IPS-18a (cell line): ENCODE measurements around the gene MMP25.
"Not testable (repeated sequence)": the region's sequence is repeated elsewhere in the genome, so short reads cannot be mapped to it uniquely, and the experiment has no call there.

Experiments
- H3K27ac ChIP-seq: one replicate; pipeline ENCODE4 v1.5.1; 2013; ENCODE audit warnings: low read length
- H3K27me3 ChIP-seq: one replicate; pipeline ENCODE4 v1.6.1; 2013; ENCODE audit warnings: mild to moderate bottlenecking, low read length; ENCODE audit not compliant: control insufficient read depth, insufficient read depth
- H3K36me3 ChIP-seq: one replicate; pipeline ENCODE4 v1.6.1; 2013; ENCODE audit warnings: low read depth, low read length; ENCODE audit not compliant: control insufficient read depth
- H3K4me1 ChIP-seq: one replicate; pipeline ENCODE4 v1.6.1; 2013; ENCODE audit warnings: low read depth, low read length; ENCODE audit not compliant: control insufficient read depth
- H3K4me3 ChIP-seq: one replicate; pipeline ENCODE4 v1.5.1; 2013; ENCODE audit warnings: low read length
- H3K9ac ChIP-seq: one replicate; pipeline ENCODE4 v1.6.1; 2013; ENCODE audit warnings: mild to moderate bottlenecking, low read length, moderate library complexity
- H3K9me3 ChIP-seq: one replicate; pipeline ENCODE4 v1.6.1; 2013; ENCODE audit warnings: low read depth, low read length; ENCODE audit not compliant: control insufficient read depth

The MMP25 gene

GRCh38 chr16:3052571-3053329, 6.4 kb downstream of the MMP25 start:
- H3K27ac ChIP-seq, H3K9me3 ChIP-seq, H3K9ac ChIP-seq, H3K4me1 ChIP-seq, H3K4me3 ChIP-seq, H3K36me3 ChIP-seq: not testable (repeated sequence)
- H3K27me3 ChIP-seq: peaks cover 16% of the 10 kb centered on the region

GRCh38 chr16:3053330-3053710, 7.0 kb downstream of the MMP25 start:
- not testable (repeated sequence) for H3K4me3 ChIP-seq, H3K27ac ChIP-seq, H3K9me3 ChIP-seq, H3K4me1 ChIP-seq, H3K9ac ChIP-seq, H3K36me3 ChIP-seq
- peaks cover 14% of the 10 kb centered on the region for H3K27me3 ChIP-seq

- H3K27ac ChIP-seq: no peak overlapping the region
Observed at GRCh38 chr16:3054965-3055733, 8.8 kb downstream of the MMP25 start.

GRCh38 chr16:3055734-3056115, 9.4 kb downstream of the MMP25 start:
- not testable (repeated sequence) for H3K36me3 ChIP-seq, H3K9ac ChIP-seq, H3K27me3 ChIP-seq, H3K27ac ChIP-seq, H3K4me3 ChIP-seq, H3K9me3 ChIP-seq, H3K4me1 ChIP-seq

More at GRCh38 chr16:3054965-3055733, 8.8 kb downstream of the MMP25 start:
- Histone ChIP-seq H3K4me1 (peaks cover 4% of the 10 kb centered on the region), H3K27me3 (peaks cover 8% of the 10 kb centered on the region), H3K9me3 (no peaks in the 10 kb centered on the region), H3K9ac (no peak overlapping the region), H3K36me3 (no peaks in the 10 kb centered on the region), H3K4me3 (no peak overlapping the region)

- H3K27me3 ChIP-seq: peaks cover 8% of the 10 kb centered on the region
Observed at GRCh38 chr16:3056336-3057180, 10.2 kb downstream of the MMP25 start.

GRCh38 chr16:3057181-3058138, 11.1 kb downstream of the MMP25 start:
- Histone ChIP-seq H3K9ac (no peak overlapping the region), H3K9me3 (no peaks in the 10 kb centered on the region), H3K36me3 (no peaks in the 10 kb centered on the region), H3K27ac (no peak overlapping the region), H3K4me3 (peak overlapping the region; percentile 69), H3K4me1 (peaks cover 4% of the 10 kb centered on the region), H3K27me3 (peaks cover 8% of the 10 kb centered on the region)

More at GRCh38 chr16:3056336-3057180, 10.2 kb downstream of the MMP25 start:
- Histone ChIP-seq H3K9ac (no peak overlapping the region), H3K36me3 (no peaks in the 10 kb centered on the region), H3K27ac (no peak overlapping the region), H3K4me3 (no peak overlapping the region), H3K4me1 (peaks cover 4% of the 10 kb centered on the region), H3K9me3 (no peaks in the 10 kb centered on the region)

- Histone ChIP-seq H3K27ac (no peak overlapping the region), H3K9ac (peak overlapping the region; percentile 54), H3K4me1 (peaks cover 4% of the 10 kb centered on the region), H3K4me3 (peak overlapping the region; percentile 69), H3K27me3 (peaks cover 8% of the 10 kb centered on the region), H3K36me3 (no peaks in the 10 kb centered on the region), H3K9me3 (no peaks in the 10 kb centered on the region)
Observed at GRCh38 chr16:3058139-3059030, 12.0 kb downstream of the MMP25 start.

GRCh38 chr16:3059041-3059722, 12.8 kb downstream of the MMP25 start:
- Histone ChIP-seq H3K4me1 (peaks cover 9% of the 10 kb centered on the region), H3K9me3 (no peaks in the 10 kb centered on the region), H3K27me3 (peaks cover 8% of the 10 kb centered on the region), H3K9ac (peak overlapping the region; percentile 54), H3K36me3 (no peaks in the 10 kb centered on the region), H3K4me3 (peak overlapping the region; percentile 69), H3K27ac (no peak overlapping the region)

- H3K27ac ChIP-seq: no peak overlapping the region
- H3K4me1 ChIP-seq: peaks cover 9% of the 10 kb centered on the region
- no peak overlapping the region for H3K9ac ChIP-seq
- no peaks in the 10 kb centered on the region for H3K36me3 ChIP-seq
- peak overlapping the region; percentile 53 for H3K4me3 ChIP-seq
- peaks cover 8% of the 10 kb centered on the region for H3K27me3 ChIP-seq
- H3K9me3 ChIP-seq: no peaks in the 10 kb centered on the region
Observed at GRCh38 chr16:3059723-3060242, 13.4 kb downstream of the MMP25 start.
